ENCODE results near the gene SCN1B. TPM values are rescaled to one million over a fixed set of nuclear protein-coding genes. Genes with fewer than 3 reads are reported as not detected.

The SCN1B gene
- total RNA-seq, 1 donor from 2014 or later, result 5.8 TPM

GRCh38 chr19:35089554-35089953 lies 59.3 kb downstream of the SCN1B start:
- Mint-ChIP-seq H3K4me3 (ENCODE audit: unreplicated experiment) (no peak overlapping the region), H3K9me3 (ENCODE audit: low read depth) (no peaks in the 10 kb centered on the region), H3K36me3 (ENCODE audit: low read depth) (no peaks in the 10 kb centered on the region), H3K27me3 (ENCODE audit: low read depth) (no peaks in the 10 kb centered on the region), H3K27ac (ENCODE audit: unreplicated experiment) (no peak overlapping the region), H3K4me1 (ENCODE audit: low read depth) (peaks cover 9% of the 10 kb centered on the region)
- no peak for DNase-seq (ENCODE audit: low spot score)
- TF ChIP-seq CTCF (IDR thresholded peaks at IDR 0.05), result no peak

Other genes with a start within 250 kb of the SCN1B start
- 2.8 to 3.9 TPM (median 3.7 TPM) in 3 replicates for gene ZNF30, start 103.6 kb upstream of the SCN1B start, total RNA-seq
- 3.1 to 4.1 TPM (median 3.2 TPM) in 3 replicates for gene ZNF792, start 66.2 kb upstream of the SCN1B start, total RNA-seq
- gene GRAMD1A, start 30.1 kb upstream of the SCN1B start, total RNA-seq, result 58.4 to 67.9 TPM (median 65.8 TPM) in 3 replicates
- not detected in 3 replicates for gene HPN, start 11.3 kb downstream of the SCN1B start, total RNA-seq
- gene FXYD3, start 85.4 kb downstream of the SCN1B start, total RNA-seq, result not detected in 3 replicates
- gene LGI4, start 104.6 kb downstream of the SCN1B start, total RNA-seq, result 0.46 to 2.2 TPM (median 1.3 TPM) in 3 replicates
- gene FXYD1, start 108.4 kb downstream of the SCN1B start, total RNA-seq, result 2.9 to 7.8 TPM (median 7.1 TPM) in 3 replicates
- gene FXYD7, start 112.8 kb downstream of the SCN1B start, total RNA-seq, result not detected in 3 replicates
- gene FXYD5, start 124.3 kb downstream of the SCN1B start, total RNA-seq, result 108 to 114 TPM (median 113 TPM) in 3 replicates
- gene FAM187B, start 198.3 kb downstream of the SCN1B start, total RNA-seq, result not detected in 3 replicates
- gene LSR, start 218.5 kb downstream of the SCN1B start, total RNA-seq, result 0.24 to 0.99 TPM (median 0.64 TPM) in 3 replicates
- 86.1 to 101 TPM (median 86.3 TPM) in 3 replicates for gene USF2, start 238.5 kb downstream of the SCN1B start, total RNA-seq

All from chondrocyte (in vitro differentiated cells).